ENCODE results near the gene GPS1.

GRCh38 chr17:82105882-82106687 lies 54.4 kb downstream of the GPS1 start:
- TF ChIP-seq SMC3 (IDR thresholded peaks at IDR 0.05; ENCODE audit: low read depth, low read length) (0 out of 2 replicates have a peak, but pooled peaks have one; percentile 5), CTCF (conservative IDR thresholded peaks at IDR 0.05; ENCODE audit: low read depth, low read length) (peak; percentile 29; the same call in 1 of the 2 replicates), CHD1 (IDR thresholded peaks at IDR 0.05; ENCODE audit: low read depth, low read length) (no peak), RAD21 (IDR thresholded peaks at IDR 0.05; ENCODE audit: low read length) (no peak; the same call in 1 of the 2 replicates)
- TF ChIP-seq, protein P1, sequence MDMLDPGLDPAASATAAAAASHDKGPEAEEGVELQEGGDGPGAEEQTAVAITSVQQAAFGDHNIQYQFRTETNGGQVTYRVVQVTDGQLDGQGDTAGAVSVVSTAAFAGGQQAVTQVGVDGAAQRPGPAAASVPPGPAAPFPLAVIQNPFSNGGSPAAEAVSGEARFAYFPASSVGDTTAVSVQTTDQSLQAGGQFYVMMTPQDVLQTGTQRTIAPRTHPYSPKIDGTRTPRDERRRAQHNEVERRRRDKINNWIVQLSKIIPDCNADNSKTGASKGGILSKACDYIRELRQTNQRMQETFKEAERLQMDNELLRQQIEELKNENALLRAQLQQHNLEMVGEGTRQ (IDR thresholded peaks at IDR 0.05; ENCODE audit: low read depth, low read length) = no peak

All from IMR-90 (cell line).